T-cell (primary cell): ENCODE measurements around the gene TFDP2. TPM values are rescaled to one million over a fixed set of nuclear protein-coding genes. Genes with fewer than 3 reads are reported as not detected.

ENCODE experiments used
- ATAC-seq, 4 experiments: fragments of 200-7000 bp in 3 of 4; fragments of 150-1000 bp in 1 of 4; cut with Tn5 transposase; replicated peaks in 1 of 4; 1 replicate in 3 of 4; 2 replicates in 1 of 4; pipeline ENCODE4 v1.10.0; 2021; ENCODE audit warnings: moderate library complexity in 3 of 4, mild to moderate bottlenecking in 2 of 4, moderate number of reproducible peaks in 1 of 4
- CTCF ChIA-PET, 2 donors: fragments of 300-600 bp; sonication (Branson Sonifier 250); formaldehyde crosslinking; loops; one replicate each; lab custom pipeline; 2022; ENCODE audit warnings: antibody characterized with exemption in 2 of 2; lab: Charles Lee
- POLR2A ChIA-PET, 2 donors: fragments of 300-600 bp; sonication (Branson Sonifier 250); formaldehyde crosslinking; loops; one replicate each; lab custom pipeline; 2022; ENCODE audit warnings: antibody characterized with exemption in 2 of 2; lab: Charles Lee
- DNase-seq, 35 experiments: peaks; one replicate each; pipeline versions ENCODE4 v3.0.0 to v3.0.0-alpha.2; 2013 to 2023
- H3K27ac ChIP-seq: one replicate; pipeline ENCODE4 v1.5.1; 2013; ENCODE audit warnings: low read length
- H3K27me3 ChIP-seq, 2 experiments: replicated peaks in 1 of 2; 1 replicate in 1 of 2; 2 replicates in 1 of 2; pipeline versions ENCODE4 v1.6.1 to v1.7.0; 2013; ENCODE audit warnings: low read length in 1 of 2, mixed read lengths in 1 of 2; ENCODE audit not compliant: control insufficient read depth in 2 of 2, insufficient read depth in 2 of 2; ENCODE audit errors: extremely low read depth in 1 of 2
- H3K36me3 ChIP-seq, 2 donors: 1 replicate in 1 of 2; 2 replicates in 1 of 2; pipeline versions ENCODE4 v1.6.1 to v1.7.0; 2013; ENCODE audit warnings: low read length in 1 of 2; ENCODE audit not compliant: control insufficient read depth in 2 of 2, insufficient read depth in 1 of 2; ENCODE audit errors: extremely low read depth in 1 of 2
- H3K4me1 ChIP-seq, 2 experiments: 1 replicate in 1 of 2; 2 replicates in 1 of 2; pipeline versions ENCODE4 v1.6.1 to v1.7.0; 2013; ENCODE audit warnings: low read length in 2 of 2, mixed read lengths in 1 of 2; ENCODE audit not compliant: insufficient read depth in 2 of 2, control insufficient read depth in 1 of 2; ENCODE audit errors: extremely low read depth in 1 of 2
- H3K4me3 ChIP-seq, 2 donors: 1 replicate in 1 of 2; 2 replicates in 1 of 2; pipeline versions ENCODE4 v1.5.1 to v1.7.0; 2013; ENCODE audit warnings: mild to moderate bottlenecking in 2 of 2, low read length in 1 of 2, moderate library complexity in 1 of 2; ENCODE audit not compliant: control insufficient read depth in 1 of 2; ENCODE audit errors: extremely low read depth in 1 of 2
- H3K9me3 ChIP-seq: 2 replicates; pipeline ENCODE4 v1.7.0; 2013
- H3K27ac Mint-ChIP-seq, 2 donors: one replicate each; pipeline ENCODE4 v1.8.0; 2020 to 2021; ENCODE audit warnings: mild to moderate bottlenecking in 2 of 2, mixed read lengths in 2 of 2
- H3K27me3 Mint-ChIP-seq, 2 donors: one replicate each; pipeline ENCODE4 v1.8.0; 2021 to 2022; ENCODE audit warnings: mixed read lengths in 2 of 2
- H3K36me3 Mint-ChIP-seq: one replicate; pipeline ENCODE4 v1.8.0; 2021; ENCODE audit warnings: mixed read lengths
- H3K4me1 Mint-ChIP-seq, 3 donors: one replicate each; pipeline ENCODE4 v1.8.0; 2020 to 2022; ENCODE audit warnings: mixed read lengths in 3 of 3, mild to moderate bottlenecking in 1 of 3
- H3K4me3 Mint-ChIP-seq, 3 donors: one replicate each; pipeline ENCODE4 v1.8.0; 2020 to 2022; ENCODE audit warnings: mild to moderate bottlenecking in 3 of 3, mixed read lengths in 3 of 3, moderate library complexity in 3 of 3
- H3K9me3 Mint-ChIP-seq, 3 donors: one replicate each; pipeline ENCODE4 v1.8.0; 2020 to 2022; ENCODE audit warnings: mixed read lengths in 3 of 3
- WGBS: methylation state at CpG from one replicate; pipeline ENCODE4 v1.1.5; 2013; ENCODE audit warnings: missing lambda C conversion rate; ENCODE audit not compliant: insufficient coverage; 5-methylcytosine and 5-hydroxymethylcytosine counted together
- total RNA-seq, 35 experiments: library from RNA in 6 of 35; stranded (reverse) in 6 of 35; fragments of 120-200 nt in 1 of 35; gene quantifications; one replicate each; pipeline versions ENCODE4 v1.2.1 to v1.2.4 and lab custom pipeline; 2013 to 2026

TFDP2 gene
- total RNA-seq, 5 donors from 2014 or later (not counting 1 experiment from before 2014, with no cell fraction given), result 30.1 to 45.0 (median 35.5) TPM

DNA sequence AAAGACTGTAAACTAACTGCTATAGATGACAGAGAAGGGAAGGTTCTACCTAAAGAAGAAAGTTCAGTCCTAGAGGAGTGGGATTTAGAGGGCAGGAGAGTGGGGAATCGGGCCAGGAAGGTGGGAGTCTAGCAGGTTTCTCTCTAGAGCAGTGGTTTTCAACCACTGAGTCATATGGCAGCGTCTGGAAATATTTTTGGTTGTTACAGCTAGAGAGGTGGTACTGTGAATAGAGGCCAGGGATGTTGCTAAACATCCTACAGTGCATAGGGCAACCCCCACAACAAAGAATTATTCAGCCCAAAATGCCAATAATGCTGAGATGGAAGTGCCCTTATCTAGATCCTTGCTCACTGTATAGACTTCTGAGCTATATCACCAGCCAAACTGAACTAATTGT, 244.2 kb downstream of the TFDP2 start:
- H3K27ac ChIP-seq, result no peak overlapping the region
- H3K27me3 ChIP-seq, result no peaks in the 10 kb centered on the region
- Mint-ChIP-seq H3K36me3 (peaks cover 40% of the 10 kb centered on the region), H3K27me3 (no peaks in the 10 kb centered on the region), H3K27ac (no peak overlapping the region), H3K4me3 (no peak overlapping the region), H3K4me1 (peaks cover 0 to 15% (median 9%) of the 10 kb centered on the region in 3 donors), H3K9me3 (peaks cover 0 to 4% (median 4%) of the 10 kb centered on the region in 3 donors)
- CTCF ChIA-PET, result interaction anchor here in 1 of 2 donors (0.6 to 1.5 kb wide), 2 partner anchors 30 to 259 kb away, joined by 3 to 7 read pairs; no protein-coding TSS in a partner anchor
- 67% methylated on average over 1 of the region's 2 CpGs for WGBS
- POLR2A ChIA-PET, result no interaction called here
- ATAC-seq (no peak), DNase-seq (no peak)
- no peaks in the 10 kb centered on the region for H3K4me1 ChIP-seq
- H3K9me3 ChIP-seq, result no peaks in the 10 kb centered on the region
- H3K4me3 ChIP-seq, result no peak overlapping the region
- H3K36me3 ChIP-seq, result peaks cover under 1 to 18% of the 10 kb centered on the region in 2 donors

DNA sequence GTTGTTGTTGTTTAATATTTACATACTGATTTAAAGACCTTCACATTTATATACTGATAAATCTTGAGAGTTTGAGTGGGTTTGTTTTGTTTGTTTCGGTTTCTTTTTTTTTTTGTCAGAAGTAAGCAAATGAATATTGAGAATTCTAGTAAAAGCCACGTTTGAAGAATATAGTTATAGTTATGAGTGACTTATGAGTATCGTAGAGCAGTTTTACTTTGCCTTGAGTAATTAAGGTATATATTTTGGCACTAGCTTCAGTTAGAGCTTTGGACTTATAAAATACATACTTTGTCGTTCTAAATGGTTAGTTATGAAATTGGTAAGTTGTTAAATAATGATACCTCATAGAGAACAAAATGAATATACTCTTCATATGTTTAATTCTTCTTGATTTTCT, 245.1 kb downstream of the TFDP2 start:
- peaks cover 0 to 6% (median 5%) of the 10 kb centered on the region in 3 donors for H3K9me3 Mint-ChIP-seq
- no CpG with 5 or more reads among the region's 4 CpGs for WGBS
- no peaks in the 10 kb centered on the region for H3K27me3 Mint-ChIP-seq
- POLR2A ChIA-PET, result no interaction called here
- H3K4me1 Mint-ChIP-seq, result peaks cover 0 to 15% (median 8%) of the 10 kb centered on the region in 3 donors
- Histone ChIP-seq H3K4me1 (no peaks in the 10 kb centered on the region), H3K27me3 (no peaks in the 10 kb centered on the region), H3K9me3 (no peaks in the 10 kb centered on the region), H3K27ac (no peak overlapping the region), H3K36me3 (peaks cover 2 to 16% of the 10 kb centered on the region in 2 donors), H3K4me3 (no peak overlapping the region)
- CTCF ChIA-PET, result interaction anchor here in 1 of 2 donors (0.5 to 1.6 kb wide), 3 partner anchors 9 to 166 kb away, joined by 6 to 7 read pairs (median 6); partner anchors contain the start of gene RNF7
- no peak overlapping the region for H3K4me3 Mint-ChIP-seq
- DNase-seq, result no peak
- H3K27ac Mint-ChIP-seq, result no peak overlapping the region
- peaks cover 38% of the 10 kb centered on the region for H3K36me3 Mint-ChIP-seq
- no peak for ATAC-seq

DNA sequence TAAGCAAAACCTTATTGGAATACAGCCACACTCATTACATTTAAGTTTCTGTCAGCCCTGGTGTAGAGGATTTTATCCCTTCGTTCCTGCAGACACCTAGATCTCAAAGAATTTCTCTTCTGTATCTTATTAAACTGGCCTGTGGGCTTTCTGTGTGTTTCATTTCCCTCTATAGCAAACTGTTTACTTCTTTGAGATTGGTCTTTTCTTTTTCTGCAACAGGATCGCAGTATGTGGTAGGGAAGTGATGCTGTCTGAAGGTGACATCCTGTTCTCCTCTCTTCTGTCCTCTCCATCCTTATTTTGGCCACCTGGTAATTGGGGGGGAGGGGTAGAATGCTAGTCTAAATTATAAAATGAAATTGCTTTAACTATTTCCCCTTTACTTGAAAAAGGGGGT, 247.4 kb downstream of the TFDP2 start:
- WGBS, result no CpG with 5 or more reads among the region's 2 CpGs
- Histone ChIP-seq H3K27ac (no peak overlapping the region), H3K9me3 (no peaks in the 10 kb centered on the region), H3K36me3 (peaks cover 3 to 4% of the 10 kb centered on the region in 2 donors), H3K4me3 (no peak overlapping the region), H3K4me1 (no peaks in the 10 kb centered on the region), H3K27me3 (no peaks in the 10 kb centered on the region)
- no peaks in the 10 kb centered on the region for H3K27me3 Mint-ChIP-seq
- H3K36me3 Mint-ChIP-seq, result peaks cover 35% of the 10 kb centered on the region
- H3K4me3 Mint-ChIP-seq, result no peak overlapping the region
- H3K9me3 Mint-ChIP-seq, result peaks cover 0 to 9% (median 7%) of the 10 kb centered on the region in 3 donors
- ChIA-PET POLR2A (no interaction called here), CTCF (interaction anchor here in 1 of 2 donors (1.3 kb wide), 1 partner anchor 11 kb away, joined by 3 read pairs; no protein-coding TSS in a partner anchor)
- H3K27ac Mint-ChIP-seq, result peak overlapping the region in 1 of 2 donors; percentile 34
- no peak for ATAC-seq
- no peak for DNase-seq
- peaks cover 0 to 15% (median 7%) of the 10 kb centered on the region in 3 donors for H3K4me1 Mint-ChIP-seq

DNA sequence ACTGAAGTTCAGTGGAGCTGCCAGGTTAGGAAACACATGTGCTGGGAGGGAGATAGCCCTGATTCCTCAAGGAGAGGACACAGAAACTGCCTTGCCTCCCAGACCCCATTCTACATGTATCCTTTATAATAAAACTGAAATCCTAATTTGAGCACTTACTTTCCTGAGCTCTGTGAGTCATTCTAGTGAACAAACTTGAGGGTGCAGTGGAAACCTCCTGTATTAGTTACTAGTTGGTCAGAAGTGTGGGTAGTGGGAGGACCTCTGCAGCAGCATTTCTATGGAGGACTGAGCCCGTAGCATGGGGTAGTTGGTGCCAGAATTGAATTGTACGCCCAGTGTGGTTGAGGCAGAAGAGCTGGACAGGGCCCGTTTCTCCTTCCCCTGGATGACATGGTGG, 249.0 kb downstream of the TFDP2 start:
- H3K27ac ChIP-seq, result no peak overlapping the region
- H3K4me3 Mint-ChIP-seq, result no peak overlapping the region
- peaks cover 44% of the 10 kb centered on the region for H3K36me3 Mint-ChIP-seq
- no peak overlapping the region for H3K4me3 ChIP-seq
- H3K9me3 Mint-ChIP-seq, result peaks cover 0 to 9% (median 7%) of the 10 kb centered on the region in 3 donors
- H3K27me3 ChIP-seq, result no peaks in the 10 kb centered on the region
- H3K27ac Mint-ChIP-seq, result no peak overlapping the region
- ChIA-PET POLR2A (interaction anchor here in 1 of 2 donors (0.6 kb wide), 1 partner anchor 23 kb away, joined by 4 read pairs; no protein-coding TSS in a partner anchor), CTCF (interaction anchor here in 1 of 2 donors (0.6 kb wide), 1 partner anchor 162 kb away, joined by 4 read pairs; the partner anchor contains the start of gene RNF7)
- H3K36me3 ChIP-seq, result peaks cover 0 to 6% of the 10 kb centered on the region in 2 donors
- ATAC-seq, result no peak
- H3K27me3 Mint-ChIP-seq, result no peaks in the 10 kb centered on the region
- H3K4me1 ChIP-seq, result no peaks in the 10 kb centered on the region
- H3K9me3 ChIP-seq, result no peaks in the 10 kb centered on the region
- WGBS, result 100% methylated on average over 2 of the region's 3 CpGs
- no peak for DNase-seq
- peaks cover 0 to 15% (median 7%) of the 10 kb centered on the region in 3 donors for H3K4me1 Mint-ChIP-seq

DNA sequence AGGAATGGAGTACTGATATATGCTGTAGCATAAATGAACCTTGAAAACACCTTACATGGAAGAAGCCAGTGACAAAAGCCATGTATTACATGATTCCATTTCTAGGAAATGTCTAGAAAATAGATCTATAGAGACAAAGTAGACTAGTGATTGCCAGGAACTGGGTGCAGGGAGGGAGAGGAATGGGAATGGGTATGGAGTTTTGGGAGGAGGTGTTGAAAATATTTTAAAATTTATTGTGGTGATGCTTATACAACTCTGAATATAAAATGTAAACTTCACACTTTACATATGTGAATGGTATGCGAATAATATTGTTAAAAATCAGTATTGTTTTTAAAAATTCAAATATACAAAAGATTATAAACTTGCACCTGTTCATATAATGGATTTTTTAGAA, 250.4 kb downstream of the TFDP2 start:
- Mint-ChIP-seq H3K4me1 (peaks cover 0 to 13% (median 6%) of the 10 kb centered on the region in 3 donors), H3K36me3 (peaks cover 47% of the 10 kb centered on the region), H3K27me3 (no peaks in the 10 kb centered on the region), H3K27ac (no peak overlapping the region), H3K4me3 (no peak overlapping the region), H3K9me3 (peaks cover 0 to 9% (median 7%) of the 10 kb centered on the region in 3 donors)
- ChIA-PET CTCF (no interaction called here), POLR2A (no interaction called here)
- Histone ChIP-seq H3K27me3 (no peaks in the 10 kb centered on the region), H3K4me1 (no peaks in the 10 kb centered on the region), H3K27ac (no peak overlapping the region), H3K9me3 (no peaks in the 10 kb centered on the region), H3K36me3 (peaks cover 0 to 6% of the 10 kb centered on the region in 2 donors), H3K4me3 (no peak overlapping the region)
- ATAC-seq, result no peak
- DNase-seq, result no peak
- no CpG with 5 or more reads among the region's 1 CpG for WGBS

DNA sequence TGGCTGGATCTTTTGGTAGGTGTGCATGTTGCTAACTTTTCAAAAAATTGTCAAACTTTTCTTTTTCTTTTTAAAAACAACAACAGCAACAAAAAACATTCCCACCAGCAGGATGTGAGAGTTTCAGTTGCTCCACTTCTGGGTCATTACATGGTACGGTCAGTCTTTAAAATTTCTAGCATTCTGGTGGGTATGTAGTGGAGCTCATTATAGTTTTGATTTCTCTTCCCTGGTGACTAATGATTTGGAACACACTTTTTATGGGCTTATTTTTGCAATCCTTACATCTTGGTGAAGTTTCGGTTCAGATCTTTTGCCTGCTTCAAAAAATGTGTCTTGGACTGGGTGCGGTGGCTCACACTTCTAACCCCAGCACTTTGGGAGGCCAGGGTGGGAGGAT, 253.6 kb downstream of the TFDP2 start:
- H3K27me3 ChIP-seq, result no peaks in the 10 kb centered on the region
- H3K36me3 ChIP-seq, result peaks cover 0 to 6% of the 10 kb centered on the region in 2 donors
- no peak overlapping the region for H3K4me3 ChIP-seq
- no CpG with 5 or more reads among the region's 3 CpGs for WGBS
- Mint-ChIP-seq H3K9me3 (peaks cover 0 to 9% (median 7%) of the 10 kb centered on the region in 3 donors), H3K4me1 (peaks cover 13 to 15% (median 15%) of the 10 kb centered on the region in 3 donors), H3K4me3 (no peak overlapping the region), H3K27me3 (no peaks in the 10 kb centered on the region), H3K36me3 (peaks cover 42% of the 10 kb centered on the region), H3K27ac (no peak overlapping the region)
- ATAC-seq (no peak), DNase-seq (no peak)
- no peaks in the 10 kb centered on the region for H3K4me1 ChIP-seq
- H3K9me3 ChIP-seq, result no peaks in the 10 kb centered on the region
- H3K27ac ChIP-seq, result no peak overlapping the region
- CTCF ChIA-PET, result no interaction called here
- POLR2A ChIA-PET, result no interaction called here
